Measurements from ENCODE around the gene HSF4.

- no peak for TF ChIP-seq CTCF (IDR thresholded peaks at IDR 0.05; ENCODE audit: extremely low read depth in 1 of 2, insufficient read depth in 1 of 2, low read depth in 1 of 2, low read length in 2 of 2)
- no peak for TF ChIP-seq POLR2AphosphoS5 (IDR thresholded peaks at IDR 0.05; ENCODE audit: insufficient read depth, low read depth, low read length)
- TF ChIP-seq FOS (IDR thresholded peaks at IDR 0.05; ENCODE audit: borderline replicate concordance, insufficient read depth, low read length) = no peak
- TF ChIP-seq EZH2 (IDR thresholded peaks at IDR 0.05; ENCODE audit: borderline replicate concordance, low read depth, low read length, severe bottlenecking) = no peak
- no peak for TF ChIP-seq POLR2A (IDR thresholded peaks at IDR 0.05; ENCODE audit: low read depth, low read length)
- no peak for TF ChIP-seq MAX (IDR thresholded peaks at IDR 0.05; ENCODE audit: insufficient read depth, insufficient read length)
- TF ChIP-seq JUN (IDR thresholded peaks at IDR 0.05; ENCODE audit: borderline replicate concordance, insufficient read depth, insufficient read length, low read depth) = no peak
Observed at GRCh38 chr16:67201411-67202345, 37.1 kb downstream of the HSF4 start.

All from endothelial cell of umbilical vein (primary cell).